ENCODE measurements around the gene SACM1L.
"Not testable (repeated sequence)": the region's sequence is repeated elsewhere in the genome, so short reads cannot be mapped to it uniquely, and the experiment has no call there.

The SACM1L gene

GRCh38 chr3:45746165-45746776, 57.1 kb downstream of the SACM1L start:
- DNase-seq, result no peak

DNA sequence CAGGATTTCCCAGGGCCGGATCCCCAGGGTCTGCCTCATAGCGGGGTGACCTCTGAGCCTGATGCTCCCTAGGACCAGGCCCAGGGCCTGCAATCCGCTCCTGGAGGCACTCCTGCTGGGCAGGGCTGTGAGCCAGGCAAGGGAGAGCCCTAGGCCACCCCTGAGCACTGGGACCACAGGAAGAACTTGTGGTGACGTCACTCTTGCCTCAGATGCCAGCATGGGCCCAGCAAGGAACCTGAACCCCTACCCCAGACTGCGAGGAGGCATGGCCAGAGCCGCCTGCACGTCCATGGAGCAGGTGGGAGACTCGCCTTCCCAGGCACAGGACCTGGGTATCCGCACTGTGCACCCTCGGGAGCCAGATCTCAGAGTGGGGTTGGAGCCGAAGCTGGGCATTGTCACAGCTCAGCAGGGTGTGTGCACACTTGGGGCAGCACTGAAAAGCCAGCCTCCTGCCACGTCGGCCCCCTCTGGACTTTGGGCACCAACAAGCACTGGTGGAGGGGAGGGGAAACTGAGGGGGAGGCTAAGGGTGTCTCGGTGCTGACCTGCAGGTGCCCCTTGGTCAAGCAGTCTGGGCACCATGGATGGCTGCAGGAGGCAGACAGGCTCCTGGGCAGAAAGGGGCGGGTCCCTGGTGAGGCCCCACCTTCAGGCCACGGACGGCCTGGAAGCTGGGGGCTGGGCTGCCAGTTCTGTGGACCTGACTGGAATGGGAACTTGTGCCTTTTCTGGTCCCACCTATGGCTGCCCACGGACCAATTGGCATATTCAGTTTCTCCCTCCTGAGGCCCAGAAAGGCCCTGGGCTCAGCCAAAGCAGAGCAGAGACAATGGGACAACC, 57.8 kb downstream of the SACM1L start:
- no peak for DNase-seq

DNA sequence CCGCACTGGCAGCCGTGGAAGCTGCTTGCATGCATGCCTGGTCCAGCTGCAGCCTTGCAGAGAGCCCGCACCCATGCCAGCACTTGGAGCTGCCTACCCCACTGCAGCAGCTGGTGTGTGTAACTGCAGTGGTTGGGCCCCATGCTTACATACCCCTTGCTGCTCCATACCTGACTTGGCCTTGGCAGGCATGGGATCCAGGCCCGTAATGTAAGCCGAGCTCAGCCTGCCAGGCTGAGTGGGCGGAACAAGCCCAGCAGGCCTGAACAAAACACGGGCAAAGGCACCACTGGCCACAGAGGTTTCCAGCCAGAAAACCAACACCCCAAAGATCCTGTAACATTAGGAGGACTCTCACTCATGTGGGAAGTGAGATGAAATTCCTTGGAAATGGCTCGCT, 58.9 kb downstream of the SACM1L start:
- no peak for DNase-seq

GRCh38 chr3:45749036-45749600, 59.9 kb downstream of the SACM1L start:
- DNase-seq, result not testable (repeated sequence)

DNA sequence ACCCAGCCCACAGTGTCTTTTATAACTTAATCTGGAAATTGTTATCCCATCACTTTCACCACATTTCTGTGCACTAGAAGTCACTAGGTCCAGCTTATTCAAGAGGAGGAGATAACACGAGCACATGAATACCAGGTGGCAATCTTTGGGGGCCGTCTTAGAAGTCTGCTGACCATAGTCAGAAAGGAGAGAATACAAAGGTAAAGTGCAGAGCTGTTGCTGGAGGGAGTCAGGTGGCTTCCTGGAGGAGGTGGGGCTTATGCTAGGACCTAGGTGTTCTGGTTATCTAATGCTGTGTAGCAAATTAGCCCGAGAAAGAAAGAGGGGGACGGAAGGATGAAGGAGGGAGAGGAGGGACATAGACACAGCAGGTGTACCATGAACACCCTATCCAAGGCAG, 60.7 kb downstream of the SACM1L start:
- DNase-seq, result no peak

DNA sequence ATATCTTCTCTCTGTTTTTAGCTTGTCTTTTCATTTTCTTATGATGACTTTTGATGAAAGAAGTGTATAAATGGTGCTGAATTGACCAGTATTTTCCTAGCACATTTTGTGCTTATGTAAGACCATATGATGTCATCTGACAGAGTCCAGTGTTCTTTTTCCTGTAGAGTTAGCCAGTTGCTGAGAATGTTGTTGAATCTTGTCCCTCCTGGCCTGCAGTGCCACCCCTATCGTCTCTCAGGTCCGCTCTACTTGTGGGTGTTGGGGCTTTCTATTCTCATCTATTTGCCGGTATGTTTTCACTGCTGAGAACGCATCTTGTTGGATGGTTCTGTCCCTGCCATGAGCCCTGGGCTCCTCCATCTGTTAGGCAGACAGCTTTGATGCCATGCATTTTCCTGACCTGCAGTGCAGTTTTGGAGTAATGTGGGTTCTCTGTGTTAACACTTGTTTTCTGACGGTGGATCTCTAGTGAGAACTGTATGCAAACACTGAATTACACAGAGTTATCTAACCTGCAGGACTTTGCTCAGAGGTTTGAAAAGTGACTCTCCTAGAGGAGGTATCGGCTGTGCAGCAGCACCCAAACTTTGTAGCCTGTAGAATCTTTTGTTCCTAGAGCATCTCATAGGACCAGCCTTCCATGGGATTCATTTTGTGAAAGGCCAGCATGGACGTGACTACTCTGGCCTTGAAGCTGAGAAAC, 62.5 kb downstream of the SACM1L start:
- DNase-seq, result no peak

GRCh38 chr3:45753095-45753494, 63.9 kb downstream of the SACM1L start:
- DNase-seq, result no peak

- no peak for DNase-seq
Measured at GRCh38 chr3:45754461-45754860, 65.3 kb downstream of the SACM1L start.

- DNase-seq, result no peak
Measured at GRCh38 chr3:45756055-45756454, 66.9 kb downstream of the SACM1L start.

- DNase-seq, result not testable (repeated sequence)
Measured at GRCh38 chr3:45757141-45757540, 67.9 kb downstream of the SACM1L start.

DNA sequence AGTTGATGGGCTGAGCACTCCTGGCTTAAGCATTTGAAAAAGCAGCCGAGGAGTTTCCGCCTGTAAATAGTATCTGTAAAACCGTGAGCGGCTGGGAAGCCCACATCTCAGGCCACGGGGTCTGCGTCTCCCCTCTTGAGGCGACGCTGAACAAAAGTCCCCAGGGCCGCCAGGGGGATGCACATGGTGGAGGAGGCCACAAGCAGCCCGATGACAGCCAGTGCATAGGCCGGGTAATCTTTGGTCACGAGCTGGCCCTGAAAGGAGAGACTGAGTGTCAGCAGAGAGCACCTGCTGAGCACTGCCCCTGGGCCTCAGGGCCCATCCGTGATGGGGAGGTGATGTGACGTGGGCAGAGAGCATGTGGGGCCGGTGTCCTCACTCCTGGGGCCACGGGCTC, 69.7 kb downstream of the SACM1L start:
- DNase-seq, result peak; percentile 3

- peak; percentile 18 for DNase-seq
Measured at GRCh38 chr3:45759851-45760250, 70.7 kb downstream of the SACM1L start.

DNA sequence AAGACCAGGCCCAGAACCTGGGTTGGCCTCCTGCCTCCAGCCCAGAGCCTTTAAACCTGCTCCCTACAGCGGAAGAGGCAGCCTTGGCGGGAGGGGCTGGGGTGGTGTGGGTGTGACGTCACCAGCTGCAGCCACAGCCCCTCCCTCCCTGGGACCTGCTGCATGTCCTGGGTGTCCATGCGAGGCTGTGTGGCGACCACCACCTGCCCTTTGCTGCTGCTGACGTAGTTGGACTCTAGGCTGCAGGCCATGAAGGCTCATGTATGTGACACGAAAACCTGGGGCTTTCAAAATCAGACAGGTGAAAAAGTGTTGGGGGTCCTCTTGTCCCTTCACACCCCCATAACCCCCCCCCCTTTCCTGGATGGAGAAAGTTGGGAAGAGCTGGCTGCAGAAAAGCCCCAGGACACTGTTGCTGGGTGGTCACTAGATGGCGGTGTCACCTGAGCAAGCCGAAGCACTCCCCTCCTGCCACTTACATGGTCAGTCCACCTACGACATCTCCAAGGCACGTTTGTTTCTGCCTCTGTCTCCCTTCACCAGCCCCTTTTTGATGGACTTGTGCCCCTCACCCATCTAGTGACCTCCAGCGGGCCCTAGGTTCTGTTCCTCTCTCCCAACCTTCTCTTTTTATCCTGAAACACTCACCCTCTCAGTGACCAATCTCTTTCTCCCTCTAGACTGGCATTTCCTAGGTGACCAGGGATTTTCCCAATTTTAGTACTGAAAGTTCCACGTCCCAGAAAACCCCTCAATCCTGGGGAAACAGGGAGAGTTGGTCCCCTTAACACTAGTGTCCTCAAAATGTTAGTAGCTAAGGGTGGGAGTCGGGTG, 71.9 kb downstream of the SACM1L start:
- peak; percentile 57 for DNase-seq

DNA sequence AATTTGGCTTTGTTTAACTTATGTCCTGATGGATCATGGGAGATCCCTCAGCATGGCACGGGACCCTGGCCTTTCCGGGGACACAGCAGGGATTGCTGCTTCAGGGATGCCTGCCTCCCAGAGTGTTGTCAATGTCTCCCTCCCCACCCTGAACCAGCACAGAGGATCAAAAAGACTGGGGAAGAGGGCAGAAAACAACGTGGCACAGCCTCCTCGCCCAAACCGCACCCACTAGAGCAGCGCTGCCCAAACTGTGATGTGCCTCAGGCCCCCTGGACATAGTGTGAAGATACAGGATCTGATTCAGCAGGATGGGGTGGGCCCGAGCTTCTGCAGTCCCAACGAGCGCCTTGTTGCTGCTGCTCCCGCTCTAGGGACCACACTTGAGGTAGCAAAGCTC, 72.6 kb downstream of the SACM1L start:
- peak; percentile 15 for DNase-seq

GRCh38 chr3:45762647-45763302, 73.6 kb downstream of the SACM1L start:
- DNase-seq, result peak; percentile 18

GRCh38 chr3:45763303-45763675, 74.1 kb downstream of the SACM1L start:
- DNase-seq, result peak; percentile 6

DNA sequence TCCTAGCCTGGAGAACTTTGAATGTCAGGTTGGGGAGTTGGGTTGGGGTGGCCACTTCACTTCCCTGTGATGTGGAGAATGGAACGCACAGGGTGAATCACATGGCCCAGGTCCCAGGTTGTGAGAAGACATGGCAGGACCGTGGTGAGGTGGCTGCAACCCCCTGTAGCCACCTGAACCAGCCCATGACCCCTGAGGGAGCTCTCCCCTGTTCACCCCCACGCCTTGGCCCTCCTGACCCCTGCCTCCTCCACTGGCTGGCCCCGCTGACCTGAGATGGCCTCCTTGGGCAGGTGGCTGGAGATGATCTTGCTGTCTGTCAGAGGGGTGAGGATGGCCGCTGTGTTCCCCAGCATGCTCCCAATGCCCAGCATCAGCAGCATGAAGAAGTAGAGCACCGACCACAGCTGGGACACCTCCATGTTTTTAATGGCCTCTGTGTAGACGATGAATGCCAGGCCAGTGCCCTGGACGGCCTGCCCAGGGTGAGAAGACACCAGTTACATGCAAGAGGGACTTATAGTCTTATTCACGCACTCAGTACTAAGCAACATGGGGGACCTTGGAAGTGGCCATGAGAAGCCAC, 76.2 kb downstream of the SACM1L start:
- peak; percentile 12 for DNase-seq

DNA sequence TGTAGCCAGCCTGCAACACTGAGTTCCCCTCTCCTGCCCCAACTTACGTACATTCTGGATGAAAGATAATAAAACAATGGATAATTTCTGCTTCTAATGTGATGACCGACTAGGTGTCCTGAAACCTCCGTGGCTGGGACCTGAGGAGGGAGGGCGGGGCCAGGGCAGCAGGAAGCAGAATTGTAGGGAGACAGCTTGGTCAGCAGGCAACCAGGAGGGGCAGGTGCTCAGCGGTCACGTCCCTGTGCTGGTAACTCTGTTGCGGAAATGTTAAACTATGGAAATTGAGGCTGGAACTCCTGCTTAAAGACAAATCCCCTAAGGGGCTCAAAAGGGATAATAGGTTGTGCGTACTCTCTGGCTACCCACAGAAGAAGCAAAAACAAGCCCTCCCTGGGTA, 76.8 kb downstream of the SACM1L start:
- DNase-seq, result peak; percentile 3

GRCh38 chr3:45771166-45771775, 82.1 kb downstream of the SACM1L start:
- DNase-seq, result peak; percentile 11

GRCh38 chr3:45771831-45772230, 82.6 kb downstream of the SACM1L start:
- DNase-seq, result no peak

DNA sequence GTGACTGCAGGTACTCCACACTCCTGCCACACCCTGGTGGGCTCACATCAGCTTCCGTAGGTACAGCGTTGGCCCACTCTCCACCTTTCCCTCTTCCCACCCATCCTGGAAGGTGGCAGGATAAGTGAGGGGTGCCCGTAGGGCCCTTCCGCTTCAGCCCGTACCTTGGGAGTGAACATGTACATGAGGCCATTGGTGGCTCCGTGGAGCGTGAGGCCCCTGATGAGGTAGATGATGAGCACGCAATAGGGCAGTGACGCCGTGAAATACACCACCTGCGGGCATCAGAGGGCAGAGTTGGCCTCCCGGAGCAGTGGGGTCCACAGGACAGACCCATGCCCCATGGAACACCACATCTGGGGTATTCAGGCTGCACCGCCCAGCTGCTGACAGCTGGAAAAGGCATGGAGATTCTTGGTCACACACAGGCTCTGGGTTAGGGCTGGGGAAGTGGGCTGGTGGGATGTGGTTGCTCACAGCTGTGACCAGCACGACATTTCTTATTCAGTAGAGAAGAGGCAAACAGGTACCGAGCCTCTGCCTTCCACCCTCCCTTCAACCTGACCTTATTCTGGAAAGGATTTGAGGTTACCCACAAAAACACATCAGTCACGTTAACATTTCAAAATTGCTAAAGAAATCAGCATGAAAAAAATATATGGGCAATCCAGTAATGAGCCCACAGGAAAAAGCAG, 83.3 kb downstream of the SACM1L start:
- DNase-seq, result peak; percentile 22
